Thyroid gland (tissue), 4 donors: ENCODE data around the gene FAXDC2. TPM values are rescaled to one million over a fixed set of nuclear protein-coding genes. Genes with fewer than 3 reads are reported as not detected.

Experiments used
- DNase-seq, 2 donors: peaks; one replicate each; pipeline ENCODE4 v3.0.0-alpha.2; 2019
- H3K27ac ChIP-seq, 3 donors: fragments of 200-600 bp; sonication (generic); 1 replicate in 2 of 3; 2 replicates in 1 of 3; pipeline ENCODE4 v1.5.1; 2016 to 2019; ENCODE audit warnings: mild to moderate bottlenecking in 1 of 3, moderate library complexity in 1 of 3
- H3K27me3 ChIP-seq: fragments of 200-600 bp; sonication (generic); one replicate; pipeline ENCODE4 v1.5.1; 2019
- H3K36me3 ChIP-seq, 2 donors: fragments of 200-600 bp; sonication (generic); one replicate each; pipeline ENCODE4 v1.5.1; 2016 to 2019
- H3K4me1 ChIP-seq, 2 donors: fragments of 200-600 bp; sonication (generic); one replicate each; pipeline ENCODE4 v1.5.1; 2017 to 2019
- H3K4me3 ChIP-seq, 3 donors: fragments of 200-600 bp; sonication (generic); replicated peaks in 1 of 3; 1 replicate in 2 of 3; 2 replicates in 1 of 3; pipeline ENCODE4 v1.5.1; 2016; ENCODE audit warnings: mild to moderate bottlenecking in 1 of 3
- H3K9me3 ChIP-seq: fragments of 200-600 bp; sonication (generic); one replicate; pipeline ENCODE4 v1.5.1; 2017
- POLR2A ChIP-seq, 2 donors: fragments of 450-650 bp; IDR thresholded peaks; one replicate each; pipeline ENCODE4 v1.6.1; 2017; ENCODE audit warnings: antibody characterized with exemption in 2 of 2, mild to moderate bottlenecking in 2 of 2, moderate library complexity in 1 of 2
- WGBS, 2 donors: methylation state at CpG; one replicate each; pipeline ENCODE4 v1.1.5; 2017; 5-methylcytosine and 5-hydroxymethylcytosine counted together
- intact Hi-C: fragments of 100-400 bp; cut with DNase I; formaldehyde crosslinking; loops from one replicate; pipeline ENCODE4 v1.15.1; 2023
- total RNA-seq, 4 donors: library from RNA; depleted of rRNA; stranded (reverse); fragments of >200 nt; gene quantifications; one replicate each; pipeline ENCODE4 v1.2.3, GENCODE V29; 2016
- TF ChIP-seq, protein P1 (sequence below), 6 experiments: fragments of 200-600 bp in 3 of 6; fragments of 450-650 bp in 3 of 6; sonication (generic) in 3 of 6; IDR thresholded peaks; one replicate each; pipeline ENCODE4 v1.5.1; 2016 to 2019; ENCODE audit warnings: antibody characterized with exemption in 6 of 6, mild to moderate bottlenecking in 2 of 6, inconsistent platforms in 1 of 6, moderate library complexity in 1 of 6

The FAXDC2 gene
- total RNA-seq, 4 donors from 2014 or later, result 47.0 to 148 (median 52.9) TPM

DNA sequence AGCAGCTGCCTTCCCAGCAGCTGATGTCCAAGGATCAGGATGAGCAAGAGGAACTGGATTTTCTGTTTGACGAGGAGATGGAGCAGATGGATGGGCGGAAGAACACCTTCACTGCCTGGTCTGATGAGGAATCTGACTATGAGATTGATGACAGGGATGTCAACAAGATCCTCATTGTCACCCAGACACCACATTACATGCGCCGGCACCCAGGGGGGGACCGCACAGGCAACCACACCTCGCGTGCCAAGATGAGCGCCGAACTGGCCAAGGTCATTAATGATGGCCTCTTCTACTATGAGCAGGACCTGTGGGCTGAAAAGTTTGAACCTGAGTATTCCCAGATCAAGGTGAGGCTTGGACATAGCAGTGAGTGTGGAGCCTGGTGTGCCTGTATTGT, 48.4 kb downstream of the FAXDC2 start:
- H3K4me1 ChIP-seq, result peaks cover 5 to 11% of the 10 kb centered on the region in 2 donors
- no peak for DNase-seq
- peaks cover 72 to 73% of the 10 kb centered on the region in 2 donors for H3K36me3 ChIP-seq
- 97% methylated on average over 9 of the region's 9 CpGs for WGBS, 2 donors
- TF ChIP-seq, protein P1, sequence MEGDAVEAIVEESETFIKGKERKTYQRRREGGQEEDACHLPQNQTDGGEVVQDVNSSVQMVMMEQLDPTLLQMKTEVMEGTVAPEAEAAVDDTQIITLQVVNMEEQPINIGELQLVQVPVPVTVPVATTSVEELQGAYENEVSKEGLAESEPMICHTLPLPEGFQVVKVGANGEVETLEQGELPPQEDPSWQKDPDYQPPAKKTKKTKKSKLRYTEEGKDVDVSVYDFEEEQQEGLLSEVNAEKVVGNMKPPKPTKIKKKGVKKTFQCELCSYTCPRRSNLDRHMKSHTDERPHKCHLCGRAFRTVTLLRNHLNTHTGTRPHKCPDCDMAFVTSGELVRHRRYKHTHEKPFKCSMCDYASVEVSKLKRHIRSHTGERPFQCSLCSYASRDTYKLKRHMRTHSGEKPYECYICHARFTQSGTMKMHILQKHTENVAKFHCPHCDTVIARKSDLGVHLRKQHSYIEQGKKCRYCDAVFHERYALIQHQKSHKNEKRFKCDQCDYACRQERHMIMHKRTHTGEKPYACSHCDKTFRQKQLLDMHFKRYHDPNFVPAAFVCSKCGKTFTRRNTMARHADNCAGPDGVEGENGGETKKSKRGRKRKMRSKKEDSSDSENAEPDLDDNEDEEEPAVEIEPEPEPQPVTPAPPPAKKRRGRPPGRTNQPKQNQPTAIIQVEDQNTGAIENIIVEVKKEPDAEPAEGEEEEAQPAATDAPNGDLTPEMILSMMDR (IDR thresholded peaks at IDR 0.05), result no peak
- no peak for TF ChIP-seq POLR2A (IDR thresholded peaks at IDR 0.05)
- H3K4me3 ChIP-seq, result no peak overlapping the region
- no peaks in the 10 kb centered on the region for H3K27me3 ChIP-seq
- H3K9me3 ChIP-seq, result no peaks in the 10 kb centered on the region
- no peak overlapping the region for H3K27ac ChIP-seq
- intact Hi-C loops, result no loop called here

DNA sequence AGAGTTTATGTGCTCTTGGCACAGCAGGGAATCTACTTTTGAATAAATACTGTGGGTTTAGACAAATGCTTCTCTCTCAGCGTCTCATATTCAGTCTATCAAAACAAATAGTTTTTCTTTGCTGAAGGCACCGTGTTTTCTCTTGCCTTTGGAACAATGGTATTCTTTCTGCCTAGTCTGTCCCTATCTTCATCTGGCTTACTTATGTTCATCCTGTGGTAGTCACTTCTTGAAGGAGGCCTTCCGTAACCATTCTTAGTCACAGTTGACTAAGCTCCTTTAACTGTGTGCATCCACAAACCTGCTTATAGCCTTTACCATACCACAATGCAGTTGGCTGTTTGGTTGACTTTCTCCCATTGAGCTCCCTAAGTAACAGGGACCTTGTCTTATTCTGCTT, 49.3 kb downstream of the FAXDC2 start:
- intact Hi-C loops, result no loop called here
- H3K27ac ChIP-seq, result peak overlapping the region in 2 of 3 donors; percentile 7 to 48
- H3K27me3 ChIP-seq, result no peaks in the 10 kb centered on the region
- no peak for DNase-seq
- peaks cover 5 to 11% of the 10 kb centered on the region in 2 donors for H3K4me1 ChIP-seq
- H3K36me3 ChIP-seq, result peaks cover 72 to 73% of the 10 kb centered on the region in 2 donors
- no peak for TF ChIP-seq POLR2A (IDR thresholded peaks at IDR 0.05)
- TF ChIP-seq, protein P1 (IDR thresholded peaks at IDR 0.05), result no peak
- WGBS, 2 donors, result 50 to 57% methylated on average over 3 of the region's 3 CpGs
- no peaks in the 10 kb centered on the region for H3K9me3 ChIP-seq
- no peak overlapping the region for H3K4me3 ChIP-seq

DNA sequence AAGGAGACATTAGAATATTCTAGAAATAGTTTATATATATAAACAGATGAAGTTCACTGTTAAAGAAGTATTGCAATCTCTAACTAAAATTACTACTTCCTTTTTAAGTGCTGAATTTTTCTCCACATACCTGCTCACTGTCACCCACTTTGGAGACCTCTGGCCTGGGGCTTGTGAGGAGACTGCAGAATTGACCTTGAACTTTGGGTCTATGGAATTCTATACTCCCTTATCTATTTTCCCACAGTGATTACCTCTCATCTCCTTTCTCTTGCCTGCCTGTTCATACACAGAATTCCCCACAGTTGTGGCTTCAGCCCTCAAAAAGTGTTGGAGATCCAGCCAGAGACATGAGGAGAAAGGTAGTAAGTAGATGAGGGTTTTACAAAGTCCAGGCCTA, 49.8 kb downstream of the FAXDC2 start:
- TF ChIP-seq POLR2A (IDR thresholded peaks at IDR 0.05), result no peak
- TF ChIP-seq, protein P1 (IDR thresholded peaks at IDR 0.05), result no peak
- H3K4me3 ChIP-seq, result no peak overlapping the region
- H3K9me3 ChIP-seq, result no peaks in the 10 kb centered on the region
- peak overlapping the region in 2 of 3 donors; percentile 7 to 48 for H3K27ac ChIP-seq
- peaks cover 67 to 68% of the 10 kb centered on the region in 2 donors for H3K36me3 ChIP-seq
- peaks cover 5 to 11% of the 10 kb centered on the region in 2 donors for H3K4me1 ChIP-seq
- intact Hi-C loops, result no loop called here
- DNase-seq, result no peak
- no peaks in the 10 kb centered on the region for H3K27me3 ChIP-seq

DNA sequence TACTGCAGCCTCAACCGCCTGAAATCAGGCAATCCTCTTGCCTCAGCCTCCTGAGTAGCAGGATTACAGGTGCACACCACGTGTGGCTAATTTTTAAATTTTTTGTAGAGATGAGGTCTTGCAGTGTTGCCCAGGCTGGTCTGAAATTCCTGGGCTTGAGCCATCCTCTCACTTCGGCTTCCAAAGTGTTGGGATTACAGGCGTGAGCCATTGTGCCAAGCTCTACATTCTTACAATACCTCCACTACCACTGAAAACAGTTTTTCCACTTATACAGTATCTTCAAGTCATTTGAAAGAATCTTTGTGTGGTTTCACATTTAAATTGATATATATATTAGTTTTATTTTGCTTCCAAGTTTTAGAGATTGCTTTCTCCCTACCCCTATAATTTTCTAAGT, 52.6 kb downstream of the FAXDC2 start:
- peaks cover 40 to 54% of the 10 kb centered on the region in 2 donors for H3K36me3 ChIP-seq
- WGBS, 2 donors, result 87% methylated on average over 4 of the region's 4 CpGs

DNA sequence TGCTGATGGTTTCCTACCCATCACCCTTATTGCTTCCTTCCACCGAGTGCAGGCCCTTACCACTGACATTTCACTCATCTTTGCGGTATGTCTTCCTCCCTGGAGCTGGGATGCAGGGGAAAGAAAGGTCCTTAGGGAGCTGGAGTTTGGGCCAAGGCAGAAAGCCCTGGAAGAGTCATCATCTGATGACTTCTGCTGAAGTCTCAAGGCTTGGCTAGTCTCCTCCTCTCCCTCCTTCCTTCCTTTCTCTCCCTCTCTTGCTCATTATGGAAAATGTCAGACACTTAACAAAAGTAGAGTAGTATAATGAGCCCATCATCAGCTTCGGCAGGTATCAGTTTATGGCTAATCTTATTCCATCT, 55.2 kb downstream of the FAXDC2 start:
- Histone ChIP-seq H3K36me3 (peaks cover 19 to 45% of the 10 kb centered on the region in 2 donors), H3K4me1 (peaks cover 0 to 7% of the 10 kb centered on the region in 2 donors), H3K27me3 (no peaks in the 10 kb centered on the region), H3K4me3 (no peak overlapping the region), H3K27ac (peak overlapping the region in 1 of 3 donors; percentile 42), H3K9me3 (no peaks in the 10 kb centered on the region)
- TF ChIP-seq POLR2A (IDR thresholded peaks at IDR 0.05), result no peak
- TF ChIP-seq, protein P1 (IDR thresholded peaks at IDR 0.05), result no peak
- intact Hi-C loops, result no loop called here
- 76 to 92% methylated on average over 3 of the region's 3 CpGs for whole genome bisulfite sequencing, 2 donors
- no peak for DNase-seq

More for the DNA sequence above, 52.6 kb downstream of the FAXDC2 start:
- Histone ChIP-seq H3K27me3 (no peaks in the 10 kb centered on the region), H3K27ac (no peak overlapping the region), H3K9me3 (no peaks in the 10 kb centered on the region), H3K4me3 (no peak overlapping the region), H3K4me1 (peaks cover 5 to 17% of the 10 kb centered on the region in 2 donors)
- intact Hi-C loops, result no loop called here
- no peak for DNase-seq
- TF ChIP-seq, protein P1 (IDR thresholded peaks at IDR 0.05), result no peak
- no peak for TF ChIP-seq POLR2A (IDR thresholded peaks at IDR 0.05)
